NOMO-1 treated with dmso at 0.1 percent for 144 hours (cell line): ENCODE results near the gene MCC.

Experiments
- DNase-seq: peaks from one replicate; lab custom pipeline; 2025; ENCODE audit not compliant: unreplicated experiment; lab: John Stamatoyannopoulos, UW

Gene MCC

DNA sequence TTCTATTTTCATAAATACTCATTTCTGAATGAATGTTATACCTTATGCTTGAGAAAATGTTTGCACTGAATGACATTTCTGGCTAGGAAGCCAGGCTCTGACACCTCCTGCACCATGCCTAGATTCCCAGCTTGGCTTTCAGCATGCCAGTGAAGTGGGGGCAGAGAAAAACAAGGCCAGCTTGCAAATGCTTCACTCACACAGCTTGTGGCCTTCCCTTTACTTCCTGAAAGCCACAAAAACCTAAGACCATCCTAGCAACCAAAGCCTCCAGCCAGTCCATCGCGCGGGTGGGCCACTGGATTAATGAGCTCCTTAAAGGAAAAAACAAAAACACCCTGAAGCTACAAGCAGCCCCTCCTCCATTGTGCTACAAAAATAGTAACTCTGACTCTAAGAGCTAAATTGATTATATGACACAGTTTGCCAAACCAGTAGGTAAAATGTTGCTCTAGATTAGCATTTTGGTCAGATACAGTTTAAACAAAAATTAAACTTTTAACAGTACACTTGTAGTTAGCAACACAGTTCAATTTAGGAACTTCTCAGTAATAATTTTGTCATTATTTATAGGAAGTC lies 213.3 kb downstream of the MCC start:
- no peak for DNase-seq

DNA sequence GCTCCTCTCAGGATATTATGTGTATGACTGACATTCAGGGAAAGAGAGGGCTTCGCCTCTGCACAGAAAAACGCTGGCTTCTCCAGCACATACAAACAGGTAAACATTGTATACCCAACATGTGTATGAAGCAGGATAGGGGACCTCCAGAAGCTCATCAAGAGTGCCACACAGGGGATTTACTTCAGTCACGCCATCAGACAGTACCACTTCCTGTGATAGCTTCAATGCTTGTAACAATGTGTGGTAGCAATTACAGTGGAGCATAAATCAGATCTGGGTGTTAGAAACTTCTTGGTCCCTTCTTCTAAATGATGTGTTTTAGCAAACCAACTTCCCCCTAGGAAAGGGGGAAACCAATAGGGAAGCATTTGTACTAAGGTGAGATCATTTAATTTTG lies 214.3 kb downstream of the MCC start:
- DNase-seq: no peak

DNA sequence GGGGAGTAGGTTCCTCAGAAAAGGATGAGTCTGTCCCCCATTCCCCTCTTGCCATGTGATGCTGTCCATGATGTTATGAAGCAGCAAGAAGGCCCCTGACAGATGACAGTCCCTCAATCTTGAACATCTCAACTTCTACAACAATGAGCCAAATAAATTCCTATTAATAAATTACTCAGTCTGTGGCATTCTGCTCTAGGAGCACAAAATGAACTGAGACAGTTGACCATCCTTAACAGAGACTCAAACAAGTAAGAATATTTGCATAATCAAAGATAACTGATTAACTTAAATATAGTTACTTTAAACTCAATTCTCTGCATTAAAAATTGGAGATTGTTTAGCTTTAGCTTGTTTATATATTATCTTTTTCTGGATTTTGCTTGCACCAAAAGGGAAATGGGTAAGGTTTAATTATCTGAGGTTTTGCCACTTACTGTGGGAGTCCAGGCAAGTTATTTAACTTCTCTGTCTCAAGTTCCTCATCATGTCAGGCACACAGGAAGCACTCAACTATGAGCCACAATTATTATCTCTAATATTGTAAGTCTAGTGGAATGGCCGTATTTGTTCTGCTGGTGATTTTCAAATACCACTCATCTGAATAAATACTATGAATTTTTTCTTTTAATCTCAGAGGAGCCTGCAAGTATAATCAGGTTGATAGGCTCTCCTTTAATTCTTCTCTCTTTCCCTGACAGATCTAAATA lies 216.4 kb downstream of the MCC start:
- no peak for DNase-seq

DNA sequence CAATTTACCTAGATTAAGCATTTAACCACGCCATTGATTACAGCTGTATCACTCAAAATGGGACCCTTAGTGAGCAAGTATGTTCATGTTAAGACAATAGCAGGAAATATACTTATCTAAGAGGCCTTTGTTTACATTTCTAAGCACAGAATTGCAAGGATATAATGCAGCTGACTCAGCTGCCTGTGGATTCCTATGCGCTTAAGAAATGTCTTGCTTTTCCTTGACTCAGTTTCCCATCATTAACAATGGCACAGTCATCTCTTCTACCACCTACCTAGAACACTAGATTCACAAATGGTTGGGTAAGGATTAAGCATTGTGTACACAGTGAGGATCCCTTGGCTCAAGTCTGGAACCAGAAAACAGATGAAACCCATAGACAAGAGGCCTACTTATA lies 217.2 kb downstream of the MCC start:
- DNase-seq: no peak

DNA sequence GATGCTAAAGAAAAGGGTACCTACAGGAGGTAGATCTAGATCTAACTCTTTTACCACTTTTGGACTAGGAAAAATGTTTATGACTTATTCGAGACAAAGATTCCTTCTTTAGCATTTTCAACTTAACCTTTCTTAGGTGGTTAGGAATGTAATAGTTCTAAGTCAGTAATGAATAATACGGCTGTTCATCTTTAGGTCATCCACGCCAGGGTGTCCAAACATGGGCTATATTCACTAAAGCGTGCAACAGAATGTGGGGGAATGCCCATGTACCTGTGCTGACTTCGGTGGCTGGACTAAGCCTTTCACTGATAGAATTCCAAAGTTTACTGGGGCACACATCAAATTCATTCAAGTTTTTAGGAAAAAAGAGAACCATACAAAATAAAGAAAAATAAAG lies 218.2 kb downstream of the MCC start:
- DNase-seq: no peak

DNA sequence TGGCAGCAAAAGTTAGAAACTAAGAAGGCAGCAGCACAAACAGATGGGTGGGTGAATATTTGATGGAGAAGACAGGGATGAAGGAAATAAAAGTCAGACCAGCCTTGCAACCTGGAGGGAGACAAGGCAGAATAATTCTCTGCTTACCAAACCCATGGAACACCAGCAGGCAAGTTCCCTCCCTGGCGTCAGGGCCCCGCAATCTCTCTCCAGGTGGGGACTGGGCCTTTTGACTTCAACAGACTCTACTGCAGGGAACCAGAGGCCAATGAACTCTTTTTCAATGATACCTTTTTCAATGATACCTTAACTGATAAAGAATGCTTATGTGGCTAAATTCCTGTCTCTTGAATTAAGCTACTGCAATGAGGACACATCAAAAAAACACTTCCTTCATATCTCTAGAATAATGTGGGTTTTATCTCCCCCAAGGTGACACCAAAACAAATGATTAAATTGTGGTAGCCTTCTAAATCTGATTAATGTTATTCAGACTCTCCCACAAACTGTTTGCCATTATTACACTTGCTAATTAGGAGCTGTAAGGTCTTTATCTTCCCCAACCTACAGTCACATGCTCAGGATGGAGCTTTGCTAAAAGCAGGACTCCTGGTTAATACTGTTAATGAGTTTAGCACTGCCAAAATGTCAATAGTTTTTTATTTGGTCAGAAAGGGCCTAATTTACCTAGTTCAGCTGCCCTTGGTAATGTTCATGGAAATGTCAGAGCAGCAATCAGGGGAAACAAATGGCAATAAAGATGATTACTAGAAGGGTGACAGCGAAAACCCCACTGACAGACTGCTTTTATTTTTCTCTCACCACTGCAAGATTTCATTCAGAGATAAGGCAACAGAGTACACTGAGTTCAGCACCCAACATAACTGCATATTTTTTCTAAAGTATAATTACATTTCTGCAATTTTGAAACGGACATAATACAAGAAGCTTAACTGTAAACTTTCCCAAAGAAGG lies 218.9 kb downstream of the MCC start:
- DNase-seq: no peak

DNA sequence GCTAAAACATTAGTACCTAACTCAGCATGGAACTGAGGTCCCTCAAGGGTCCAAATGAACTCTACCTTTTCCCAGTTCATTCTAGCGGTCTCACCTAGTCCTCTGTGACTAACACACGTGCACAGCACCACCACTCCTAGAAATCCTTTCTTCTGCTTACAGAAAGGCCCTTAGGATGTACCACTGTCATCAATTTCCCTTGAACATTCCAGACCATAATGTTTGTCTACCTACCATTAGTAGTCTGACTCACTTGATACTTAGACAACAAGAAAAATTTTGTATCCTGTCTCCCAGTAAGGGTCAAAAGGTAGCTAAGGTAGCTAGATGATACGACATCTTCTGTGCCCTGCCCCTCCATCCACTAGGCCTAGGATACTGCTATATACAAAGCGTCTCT lies 220.0 kb downstream of the MCC start:
- no peak for DNase-seq

DNA sequence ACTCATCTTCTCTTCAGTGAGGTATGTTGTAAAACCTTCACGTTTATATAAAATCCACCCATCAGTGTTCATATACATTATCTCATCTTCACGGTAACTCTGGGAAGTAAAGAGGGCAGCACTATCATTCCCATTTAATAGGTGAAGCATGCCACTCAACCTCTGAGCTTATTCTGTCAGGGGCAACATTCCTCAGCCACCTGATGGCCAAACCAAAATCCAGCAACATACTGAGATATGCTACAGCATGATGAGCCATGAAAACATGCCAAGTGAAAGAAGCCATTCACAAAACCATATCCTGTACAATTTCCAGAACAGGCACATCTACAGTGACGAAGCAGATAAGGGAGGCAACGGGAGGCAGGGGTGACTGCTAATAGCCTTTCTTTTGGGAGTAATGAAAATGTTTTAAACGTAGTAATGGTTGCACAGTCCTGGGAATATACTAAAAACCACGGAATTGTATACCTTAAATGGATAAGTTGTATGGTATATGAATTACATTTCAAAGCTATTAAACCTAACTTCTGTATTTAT lies 220.8 kb downstream of the MCC start:
- no peak for DNase-seq

DNA sequence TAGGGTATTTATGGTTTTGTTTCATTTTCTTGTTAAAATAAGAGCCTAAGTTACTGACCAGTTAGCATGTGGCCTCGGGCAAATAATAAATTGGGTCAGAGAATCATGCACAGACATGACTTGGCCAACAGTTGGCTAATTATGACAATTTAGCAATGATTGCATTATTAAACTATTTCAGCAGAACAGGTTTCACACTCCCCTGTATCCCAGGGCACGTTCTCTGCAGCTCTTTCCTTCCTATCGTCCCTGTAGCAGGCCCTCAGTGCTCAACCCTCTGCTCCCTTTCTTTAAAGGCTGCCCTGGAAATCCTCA lies 221.4 kb downstream of the MCC start:
- DNase-seq: no peak

DNA sequence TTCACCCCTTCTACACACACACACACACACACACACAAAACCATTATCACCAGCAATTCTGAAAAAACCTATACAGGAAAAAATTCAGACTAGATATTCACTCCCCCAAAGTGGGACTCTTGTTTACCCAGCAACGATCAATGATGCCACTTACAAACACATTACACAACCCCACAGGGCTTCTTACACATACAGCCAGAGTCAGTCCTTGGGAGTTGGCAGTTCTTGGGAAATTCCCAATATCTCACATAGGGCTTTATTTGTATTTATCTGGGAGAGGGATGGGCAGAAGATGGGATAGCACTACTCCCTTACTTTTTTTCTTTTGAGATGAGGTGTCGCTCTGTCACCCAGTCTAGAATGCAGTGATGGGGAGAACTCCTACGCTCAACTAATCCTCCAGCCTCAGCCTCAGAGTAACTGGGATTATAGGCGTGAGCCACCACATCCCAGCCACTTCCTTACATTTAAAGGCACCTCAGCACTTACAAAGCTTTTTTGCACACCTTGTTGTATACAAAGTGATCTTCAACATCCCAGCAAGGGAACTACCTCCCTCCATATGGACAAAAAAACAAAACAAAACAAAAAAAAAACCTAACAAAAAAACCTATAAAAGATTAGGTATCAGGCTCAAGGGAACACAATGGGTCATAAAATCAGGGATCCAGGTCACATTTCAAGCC lies 221.9 kb downstream of the MCC start:
- DNase-seq: no peak

DNA sequence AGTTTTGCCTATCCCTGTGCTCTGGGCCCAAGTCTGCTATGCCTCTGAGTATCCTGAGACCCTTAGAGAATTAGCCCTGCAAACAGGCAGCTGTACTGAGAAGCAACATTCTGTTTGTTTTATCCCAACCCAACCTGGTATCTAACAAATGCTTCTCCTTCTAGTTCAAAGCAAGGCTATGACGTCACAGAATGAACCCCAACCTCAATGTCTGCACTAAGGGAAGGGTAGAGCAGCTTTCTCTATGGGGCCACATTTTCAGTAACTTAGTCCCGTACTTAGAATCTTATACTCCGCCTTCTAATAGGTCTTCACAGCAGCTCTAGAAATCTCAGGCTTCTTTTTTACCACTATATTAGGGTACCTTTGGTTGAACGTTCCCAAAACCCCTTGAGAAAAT lies 223.1 kb downstream of the MCC start:
- DNase-seq: no peak

DNA sequence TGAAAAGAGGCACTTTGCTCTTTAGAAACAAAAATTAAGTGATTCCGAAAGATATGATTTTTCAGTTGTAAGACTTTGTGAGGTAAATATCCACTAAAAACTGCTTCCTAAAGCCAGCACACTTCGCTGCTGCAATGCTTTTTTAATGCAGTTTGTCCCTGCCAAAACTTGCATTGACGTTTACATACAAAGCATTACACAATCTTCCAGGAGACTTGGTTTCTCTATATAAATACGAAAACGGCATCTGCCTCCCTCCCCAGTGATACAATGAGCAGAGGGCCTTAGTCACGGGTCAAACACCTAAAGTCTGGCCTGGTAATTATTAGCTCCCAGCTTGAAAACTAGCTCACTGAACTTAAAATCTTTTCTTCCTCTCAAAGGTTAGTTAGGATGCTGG lies 224.2 kb downstream of the MCC start:
- DNase-seq: no peak

DNA sequence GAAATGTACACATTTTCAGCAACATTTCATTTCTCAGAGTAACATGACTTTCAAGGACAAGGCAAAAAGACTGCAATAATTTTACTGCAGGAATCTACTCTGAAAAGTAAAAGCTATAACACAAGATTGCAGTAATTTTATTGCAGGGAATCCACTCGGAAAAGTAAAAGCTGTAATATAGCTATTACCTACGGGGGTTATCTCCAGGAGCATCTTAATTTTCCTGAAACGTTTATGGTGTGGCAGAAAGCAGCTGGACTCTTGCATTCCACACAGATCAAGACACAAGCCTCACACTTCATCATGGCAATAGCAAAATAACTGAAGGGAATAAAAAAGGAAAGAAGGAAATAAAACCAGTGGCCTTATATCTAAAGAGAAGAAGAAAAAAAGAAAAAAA lies 224.7 kb downstream of the MCC start:
- DNase-seq: no peak

DNA sequence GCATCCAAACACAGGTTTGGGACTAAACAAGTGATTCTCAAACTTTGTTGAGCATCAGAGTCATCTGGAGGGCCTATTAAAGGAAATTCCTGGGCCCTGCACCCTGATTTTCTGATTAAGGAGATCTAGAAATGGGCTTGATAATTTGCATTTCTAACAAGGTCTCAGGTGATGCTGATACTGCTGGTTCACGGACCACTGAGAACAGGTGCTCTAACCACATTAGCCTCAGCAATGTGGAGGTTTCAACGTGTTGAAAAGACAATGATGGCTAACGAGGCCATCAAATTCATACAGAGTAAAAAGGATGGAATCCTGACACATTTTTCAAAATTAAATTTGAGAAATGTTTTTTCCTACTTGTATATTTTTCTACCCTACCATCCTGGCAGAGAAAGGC lies 225.6 kb downstream of the MCC start:
- no peak for DNase-seq

DNA sequence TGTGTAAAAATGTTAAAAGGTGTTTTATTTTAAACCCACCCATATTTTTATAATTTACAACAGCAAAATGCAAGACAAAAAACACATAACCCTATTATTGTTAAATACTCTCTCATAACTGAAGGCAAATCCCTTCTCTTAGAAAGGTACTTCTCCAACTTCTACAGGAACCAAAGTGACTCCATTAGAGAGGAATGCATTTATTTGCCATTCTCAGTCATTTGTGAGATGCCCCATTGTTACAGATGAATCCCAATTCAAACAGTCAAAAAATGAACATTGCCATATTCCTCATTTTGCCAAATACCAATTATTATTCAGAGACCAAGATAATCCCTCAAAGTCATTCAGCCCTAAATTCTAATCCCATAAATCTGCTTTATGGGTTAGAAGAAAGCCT lies 229.2 kb downstream of the MCC start:
- DNase-seq: no peak

DNA sequence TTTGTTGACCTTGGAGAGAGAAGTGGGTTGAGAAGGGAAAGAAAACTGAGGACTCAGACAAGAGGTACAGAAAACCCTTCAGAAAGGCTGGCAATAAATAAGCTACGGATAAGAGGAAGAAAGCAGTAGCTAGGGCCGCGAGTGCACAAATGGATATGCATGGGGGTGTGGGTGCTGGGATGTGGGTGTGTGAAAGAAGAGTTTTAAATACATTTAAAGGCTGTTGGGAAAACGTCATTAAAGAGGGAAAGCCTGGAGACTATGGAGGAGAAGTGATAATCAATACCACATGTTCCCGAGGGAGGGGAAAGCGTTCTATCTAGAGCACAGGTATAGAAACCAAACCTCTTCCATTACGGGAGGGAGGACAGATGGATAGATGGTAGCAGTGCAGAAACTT lies 230.7 kb downstream of the MCC start:
- no peak for DNase-seq

DNA sequence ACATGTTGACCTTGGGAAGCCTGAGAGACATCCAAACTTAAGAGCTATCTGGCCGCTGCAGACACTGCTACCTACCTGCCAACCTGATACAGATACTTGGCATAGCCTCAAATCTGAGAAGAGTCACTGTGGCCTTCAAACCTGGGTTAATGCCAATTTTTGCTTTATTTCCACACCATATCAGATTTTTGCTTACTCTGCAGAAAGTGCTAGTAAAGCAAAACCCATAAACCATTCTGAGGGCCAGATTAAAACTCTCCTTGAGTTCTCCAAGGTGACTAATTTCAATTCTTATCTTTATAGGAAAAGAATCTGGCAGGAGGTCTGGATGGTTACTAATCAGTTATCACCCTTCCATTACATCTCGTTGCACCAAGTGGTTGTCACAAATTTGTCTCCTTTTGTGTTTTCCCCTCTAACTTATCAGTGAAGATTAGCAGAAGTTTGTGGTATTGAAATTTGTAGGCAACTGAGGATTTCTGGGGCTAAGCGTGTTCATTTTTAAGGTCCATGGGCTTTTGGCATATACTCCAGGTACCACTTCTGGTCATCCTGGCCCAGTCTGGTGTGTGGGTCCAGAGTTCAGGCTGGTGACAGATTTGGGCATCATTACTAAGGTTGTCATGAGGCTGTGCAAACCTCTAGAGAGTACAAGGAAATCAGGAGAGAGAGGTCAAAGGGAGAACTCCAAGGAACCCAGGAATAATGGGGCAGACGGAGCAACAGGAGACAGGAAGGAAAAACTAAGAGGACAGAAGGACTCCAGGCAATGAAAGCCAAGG lies 231.4 kb downstream of the MCC start:
- no peak for DNase-seq

DNA sequence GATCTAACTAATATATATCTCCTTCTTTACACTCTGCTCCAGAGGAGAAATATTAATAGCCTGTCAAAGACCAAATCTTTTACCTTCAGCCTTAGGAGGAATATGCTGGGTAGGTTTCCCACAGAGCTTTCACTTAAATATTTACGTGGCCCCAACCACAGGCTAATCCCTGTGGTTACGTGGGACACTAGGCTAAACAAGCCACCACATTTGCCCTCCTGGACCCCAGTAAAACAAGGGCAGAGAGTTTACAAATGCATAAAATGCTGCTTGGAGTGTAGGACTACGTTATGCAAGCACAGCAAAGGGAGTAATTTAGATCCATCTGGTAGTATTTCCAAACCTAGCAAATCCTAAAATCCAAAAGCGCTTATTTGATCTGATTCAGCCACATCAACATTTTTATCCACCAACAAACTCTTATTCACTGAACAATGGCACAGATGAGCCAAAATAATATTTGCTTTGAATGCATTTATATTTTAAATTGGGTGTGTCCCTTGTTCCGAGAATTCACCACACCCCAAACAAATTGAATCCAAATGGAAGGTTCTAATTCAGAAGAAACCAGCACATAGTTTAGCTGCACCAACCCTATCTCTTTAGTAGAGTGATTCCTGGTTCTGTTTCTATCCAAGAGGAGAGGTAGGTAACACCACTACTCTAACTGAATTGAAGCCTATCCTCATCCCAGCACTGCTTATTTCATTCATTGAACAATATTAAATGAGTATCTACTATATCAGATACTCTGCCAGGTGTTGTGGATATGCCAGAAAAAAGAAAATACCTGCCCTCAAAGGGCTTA lies 232.5 kb downstream of the MCC start:
- DNase-seq: no peak

DNA sequence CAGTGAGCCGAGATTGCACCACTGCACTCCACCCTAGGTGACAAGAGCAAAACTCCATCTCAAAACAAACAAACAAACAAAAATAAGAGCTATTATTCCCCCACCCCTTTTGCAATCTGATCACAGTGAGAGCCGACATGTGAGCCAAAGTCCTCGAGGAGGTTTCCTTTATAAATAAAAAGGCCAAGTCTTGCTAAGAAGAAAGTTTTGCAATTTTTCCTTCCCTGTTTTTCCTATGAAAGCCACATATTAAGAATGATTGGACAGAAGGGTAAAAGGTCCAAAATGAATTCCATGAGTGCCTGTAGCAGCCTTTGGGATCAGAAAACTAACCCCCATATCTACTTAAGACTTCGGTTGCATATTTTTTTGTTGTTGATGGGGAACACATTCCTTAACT lies 233.1 kb downstream of the MCC start:
- no peak for DNase-seq

DNA sequence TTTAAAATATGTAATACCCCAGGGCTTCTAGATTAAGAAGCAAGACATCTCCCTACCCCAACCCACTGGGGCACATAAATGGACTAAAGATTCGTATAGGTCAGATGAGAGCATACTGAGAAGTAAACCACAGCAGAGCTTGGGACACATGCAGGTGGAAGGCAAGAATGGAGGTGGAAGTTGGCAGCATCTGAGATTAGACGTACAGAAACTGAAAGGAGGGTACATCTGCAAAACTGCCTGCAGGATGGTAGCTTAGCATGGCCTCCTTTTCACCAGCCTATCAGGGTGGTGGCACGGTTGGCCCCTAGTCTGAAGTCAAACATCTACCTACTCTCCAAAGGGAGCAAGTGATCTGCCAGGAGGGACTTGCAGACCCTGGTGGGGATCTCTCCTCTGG lies 235.2 kb downstream of the MCC start:
- DNase-seq: no peak
